HEK293T (cell line): ENCODE data around the gene DQX1.

ENCODE experiments used
- FOXM1 ChIP-seq: fragments of 450-650 bp; IDR thresholded peaks from 2 replicates; pipeline ENCODE4 v1.6.1; 2017; ENCODE audit warnings: mild to moderate bottlenecking, borderline replicate concordance
- HDGF ChIP-seq: fragments of 450-650 bp; IDR thresholded peaks from 2 replicates; pipeline ENCODE4 v1.6.1; 2017; ENCODE audit warnings: antibody characterized with exemption, borderline replicate concordance
- TARDBP ChIP-seq: fragments of 450-650 bp; IDR thresholded peaks from 2 replicates; pipeline ENCODE4 v1.6.1; 2016

DNA sequence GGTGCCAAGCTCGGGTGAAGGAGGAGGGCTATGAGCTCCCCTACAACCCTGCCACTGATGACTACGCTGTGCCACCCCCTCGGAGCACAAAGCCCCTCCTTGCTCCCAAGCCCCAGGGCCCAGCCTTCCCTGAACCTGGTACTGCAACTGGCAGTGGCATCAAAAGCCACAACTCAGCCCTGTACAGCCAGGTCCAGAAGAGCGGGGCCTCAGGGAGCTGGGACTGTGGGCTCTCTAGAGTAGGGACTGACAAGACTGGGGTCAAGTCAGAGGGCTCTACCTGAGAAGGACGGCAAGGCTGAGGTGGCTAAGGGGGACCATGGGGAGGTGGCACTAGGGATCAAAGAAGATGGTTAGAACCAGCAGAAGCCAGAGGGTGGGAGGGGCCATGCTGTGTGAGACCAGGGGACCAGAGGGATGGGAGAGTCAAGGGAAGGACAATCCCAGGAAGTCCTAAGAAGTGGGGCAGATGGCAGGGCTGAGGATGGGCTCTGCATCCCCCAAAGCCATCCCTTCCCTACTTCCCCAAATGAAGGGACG, 30.9 kb upstream of the DQX1 start:
- TF ChIP-seq TARDBP (no peak), FOXM1 (no peak), HDGF (no peak)
